ENCODE data around the gene OR56A5. TPM values are rescaled to one million over a fixed set of nuclear protein-coding genes. Genes with fewer than 3 reads are reported as not detected.
"Not testable (repeated sequence)": the region's sequence is repeated elsewhere in the genome, so short reads cannot be mapped to it uniquely, and the experiment has no call there.

OR56A5 gene
- total RNA-seq, 1 donor = not detected

DNA sequence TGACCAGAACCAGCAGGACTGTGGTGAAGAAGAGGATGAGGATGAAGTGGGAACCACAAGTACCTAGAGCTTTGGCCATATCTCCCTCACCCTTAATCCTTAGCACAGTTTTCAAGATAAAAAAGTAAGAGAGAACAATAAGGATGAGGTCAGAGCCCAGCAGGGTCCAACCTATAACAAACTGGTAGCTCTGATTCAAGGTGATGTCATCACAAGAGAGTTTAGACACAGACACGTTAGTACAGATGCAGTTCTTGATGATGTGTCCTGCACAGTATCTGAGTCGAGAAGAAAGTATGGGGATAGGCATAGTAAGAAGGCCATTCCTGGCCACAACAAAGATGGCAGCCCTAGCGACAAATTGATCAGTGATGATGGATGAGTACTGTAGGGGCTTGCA lies 586 bp downstream of the OR56A5 start:
- DNase-seq (ENCODE audit: low read depth) = no peak

GRCh38 chr11:5966958-5967357 lies 1.3 kb downstream of the OR56A5 start:
- TF ChIP-seq, protein P1, sequence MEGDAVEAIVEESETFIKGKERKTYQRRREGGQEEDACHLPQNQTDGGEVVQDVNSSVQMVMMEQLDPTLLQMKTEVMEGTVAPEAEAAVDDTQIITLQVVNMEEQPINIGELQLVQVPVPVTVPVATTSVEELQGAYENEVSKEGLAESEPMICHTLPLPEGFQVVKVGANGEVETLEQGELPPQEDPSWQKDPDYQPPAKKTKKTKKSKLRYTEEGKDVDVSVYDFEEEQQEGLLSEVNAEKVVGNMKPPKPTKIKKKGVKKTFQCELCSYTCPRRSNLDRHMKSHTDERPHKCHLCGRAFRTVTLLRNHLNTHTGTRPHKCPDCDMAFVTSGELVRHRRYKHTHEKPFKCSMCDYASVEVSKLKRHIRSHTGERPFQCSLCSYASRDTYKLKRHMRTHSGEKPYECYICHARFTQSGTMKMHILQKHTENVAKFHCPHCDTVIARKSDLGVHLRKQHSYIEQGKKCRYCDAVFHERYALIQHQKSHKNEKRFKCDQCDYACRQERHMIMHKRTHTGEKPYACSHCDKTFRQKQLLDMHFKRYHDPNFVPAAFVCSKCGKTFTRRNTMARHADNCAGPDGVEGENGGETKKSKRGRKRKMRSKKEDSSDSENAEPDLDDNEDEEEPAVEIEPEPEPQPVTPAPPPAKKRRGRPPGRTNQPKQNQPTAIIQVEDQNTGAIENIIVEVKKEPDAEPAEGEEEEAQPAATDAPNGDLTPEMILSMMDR (IDR thresholded peaks at IDR 0.05; ENCODE audit: insufficient read depth, low read depth, low read length) = no peak
- no peak for DNase-seq (ENCODE audit: low read depth)
- H3K4me3 ChIP-seq (ENCODE audit: low read depth, low read length) = no peak overlapping the region

More for the DNA sequence above, 586 bp downstream of the OR56A5 start:
- no peak overlapping the region for H3K4me3 ChIP-seq (ENCODE audit: low read depth, low read length)
- TF ChIP-seq, protein P1 (IDR thresholded peaks at IDR 0.05; ENCODE audit: insufficient read depth, low read depth, low read length) = no peak

GRCh38 chr11:5960704-5961320 lies 7.5 kb downstream of the OR56A5 start:
- H3K4me3 ChIP-seq (ENCODE audit: low read depth, low read length); DNase-seq (ENCODE audit: low read depth): not testable (repeated sequence)

DNA sequence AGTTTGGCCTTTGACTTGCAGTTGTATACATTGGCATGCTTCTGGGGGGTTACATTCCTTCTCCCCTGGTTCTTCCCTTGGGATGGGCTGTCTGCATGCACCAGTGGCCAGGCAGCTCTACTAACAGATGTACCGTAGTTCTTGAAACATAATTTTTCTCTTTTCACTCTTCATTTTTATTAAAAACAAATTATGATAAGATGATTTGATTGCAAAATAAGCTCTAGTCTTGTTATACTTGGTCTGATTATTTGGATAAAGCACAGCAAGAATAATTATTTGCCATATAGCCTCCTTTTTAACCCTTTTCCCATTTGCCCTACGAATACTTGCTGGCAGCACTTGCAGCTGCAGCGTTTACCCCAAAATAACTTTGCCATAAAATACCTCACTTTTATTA lies 12.7 kb downstream of the OR56A5 start:
- H3K4me3 ChIP-seq (ENCODE audit: low read depth, low read length) = no peak overlapping the region
- TF ChIP-seq, protein P1 (IDR thresholded peaks at IDR 0.05; ENCODE audit: insufficient read depth, low read depth, low read length) = no peak
- DNase-seq (ENCODE audit: low read depth) = no peak

DNA sequence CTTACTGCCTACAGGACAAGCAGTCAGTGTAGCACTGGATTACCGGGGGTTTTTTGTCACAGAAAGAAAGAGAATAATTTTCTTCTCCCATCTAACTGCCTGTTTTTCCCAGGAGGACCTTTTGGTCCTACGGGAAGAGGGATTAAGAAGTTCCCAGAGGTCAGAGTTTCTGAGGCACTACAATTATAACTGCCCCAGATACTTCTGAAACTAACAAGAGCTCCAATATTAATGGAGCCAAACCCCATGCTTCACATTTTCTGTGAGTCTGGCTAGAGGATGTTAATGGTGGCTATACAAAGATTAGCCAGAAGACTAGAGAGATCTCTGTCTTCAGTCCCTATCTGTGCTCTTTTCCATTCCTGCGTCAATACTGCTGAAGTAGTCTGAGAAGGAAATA lies 26.3 kb downstream of the OR56A5 start, which contains the start of gene OR56A3:
Gene OR56A3, plus strand, starts transcription at position 301 of the 400 bp plus-strand sequence. CDS start 5,096 bp downstream, outside the sequence.
- DNase-seq (ENCODE audit: low read depth) = no peak
- TF ChIP-seq, protein P1 (IDR thresholded peaks at IDR 0.05; ENCODE audit: insufficient read depth, low read depth, low read length) = no peak
- H3K4me3 ChIP-seq (ENCODE audit: low read depth, low read length) = no peak within 1 kb of the TSS

DNA sequence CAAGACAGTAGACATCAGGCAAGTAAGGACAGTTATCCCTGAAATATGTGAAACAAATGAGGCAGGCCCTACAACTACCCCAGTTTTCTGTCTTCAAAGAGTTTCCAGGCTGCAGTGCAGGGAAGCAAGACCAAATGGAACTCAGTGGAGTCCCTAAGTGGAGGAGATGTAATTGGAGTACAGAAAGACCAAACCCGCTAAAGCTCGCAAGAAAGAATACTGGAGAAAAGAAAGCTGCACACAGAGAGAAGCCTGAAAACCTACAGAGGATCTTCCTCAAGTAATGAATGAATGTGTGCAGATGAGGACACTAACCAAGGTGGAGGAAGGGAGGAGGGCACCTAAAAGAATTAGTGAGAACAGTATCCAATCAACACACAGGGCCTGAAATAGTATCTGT lies 27.5 kb downstream of the OR56A5 start:
- TF ChIP-seq, protein P1 (IDR thresholded peaks at IDR 0.05; ENCODE audit: insufficient read depth, low read depth, low read length) = no peak
- no peak for DNase-seq (ENCODE audit: low read depth)

DNA sequence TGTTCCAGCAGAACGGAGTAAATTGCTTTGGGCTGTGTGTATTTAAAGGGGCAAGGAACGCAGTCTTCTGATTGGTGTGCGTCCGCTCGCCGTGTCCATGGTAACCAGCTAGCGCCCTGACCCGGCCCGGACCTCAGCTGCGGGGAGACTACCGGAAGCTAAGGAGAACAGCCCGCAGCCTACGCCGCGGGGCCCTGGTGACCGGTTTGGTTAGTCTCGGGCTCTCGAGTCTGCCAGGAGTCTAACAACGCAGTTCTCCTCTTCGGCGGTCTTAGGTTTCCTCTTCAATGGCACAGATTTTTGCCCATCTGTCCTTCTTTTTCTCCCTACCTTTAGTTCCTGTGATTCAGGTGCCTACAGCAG lies 29.7 kb downstream of the OR56A5 start:
- no peak overlapping the region for H3K4me3 ChIP-seq (ENCODE audit: low read depth, low read length)
- DNase-seq (ENCODE audit: low read depth) = no peak
- TF ChIP-seq, protein P1 (IDR thresholded peaks at IDR 0.05; ENCODE audit: insufficient read depth, low read depth, low read length) = no peak

More for the DNA sequence above, 27.5 kb downstream of the OR56A5 start:
- H3K4me3 ChIP-seq (ENCODE audit: low read depth, low read length) = no peak overlapping the region
